ENCODE data around the gene EYS.

EYS gene

GRCh38 chr6:64591676-64592036 is 1115.4 kb downstream of the EYS start:
- DNase-seq (ENCODE audit: low read depth in 2 of 2), result no peak

DNA sequence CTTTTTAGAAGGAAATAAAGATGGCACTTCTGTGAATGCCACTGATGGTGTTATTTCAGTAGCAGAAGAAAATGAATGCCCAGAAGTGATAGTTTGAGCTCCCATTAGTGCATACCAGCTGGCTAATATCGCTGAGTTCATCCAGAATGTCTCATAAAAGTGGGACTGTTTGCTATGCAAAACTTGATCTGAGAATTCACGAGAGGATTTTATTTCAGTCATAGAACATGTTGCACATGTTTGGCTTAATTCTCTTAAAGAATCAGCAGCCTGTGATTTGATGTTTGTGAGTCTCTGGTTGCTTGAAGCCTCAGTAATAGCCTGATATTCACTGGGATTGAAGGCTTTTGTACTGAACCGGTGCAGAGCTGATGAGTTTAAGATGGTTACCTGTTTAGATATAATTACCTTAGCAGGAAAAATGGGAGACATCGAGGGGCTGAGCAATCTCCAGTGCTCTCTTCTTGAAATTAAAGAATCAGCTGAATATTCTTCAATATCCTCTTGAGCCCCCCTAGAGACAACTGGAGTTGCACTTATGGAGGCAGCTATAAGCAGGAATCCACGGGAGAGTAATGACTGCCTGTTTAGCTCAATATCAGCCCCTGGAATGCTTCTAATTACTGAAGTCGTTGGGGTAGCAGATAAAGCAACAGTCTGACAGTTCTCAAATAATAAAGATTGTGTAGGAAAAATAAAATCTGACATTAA is 1115.9 kb downstream of the EYS start:
- DNase-seq (ENCODE audit: low read depth in 2 of 2), result no peak

DNA sequence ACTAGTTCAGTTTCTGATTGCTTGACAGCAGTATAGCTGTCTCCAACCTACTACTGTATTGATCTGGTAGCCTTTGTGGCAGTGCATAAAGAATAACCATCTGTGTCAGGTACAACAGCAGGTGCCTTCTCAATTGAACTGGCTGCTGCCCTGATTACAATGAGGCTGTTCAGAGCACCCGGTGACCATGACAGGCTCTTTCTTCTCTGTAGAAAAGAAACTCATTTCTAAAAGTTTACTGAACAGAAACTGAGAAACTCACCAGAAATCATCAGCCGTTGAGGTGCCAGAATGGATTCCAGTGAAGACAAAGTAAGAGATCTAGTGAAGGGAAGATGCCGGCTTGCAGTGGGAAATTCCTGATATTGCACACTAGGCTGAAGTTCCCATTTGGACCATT is 1117.1 kb downstream of the EYS start:
- DNase-seq (ENCODE audit: low read depth in 2 of 2), result no peak

- DNase-seq (ENCODE audit: low read depth in 2 of 2), result no peak
Measured at GRCh38 chr6:64580346-64580745, 1126.7 kb downstream of the EYS start.

DNA sequence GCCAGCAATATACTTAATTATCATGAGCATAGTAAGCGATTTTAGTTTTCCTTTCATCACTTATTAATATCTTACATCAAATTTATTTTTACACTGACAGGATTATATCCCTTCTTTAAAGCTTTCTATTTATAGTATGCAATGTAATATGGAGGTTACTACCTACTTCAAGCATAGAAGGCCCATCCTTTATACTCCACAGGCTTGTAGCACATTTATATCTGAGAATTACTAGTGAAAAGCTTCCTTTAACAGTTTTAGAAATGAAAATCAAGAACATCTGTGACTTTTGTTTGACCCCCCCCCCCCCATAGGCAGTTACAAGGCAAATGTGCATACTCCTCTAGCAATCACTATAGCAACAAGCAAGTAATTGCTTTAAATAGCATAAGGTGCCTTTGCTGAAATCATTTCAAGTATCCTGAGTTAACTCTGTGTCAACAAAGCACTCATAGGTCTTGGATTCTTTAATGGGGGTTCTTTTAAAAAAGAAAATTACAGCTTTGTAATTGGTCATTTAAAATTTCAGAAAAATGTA is 1153.7 kb downstream of the EYS start:
- no peak for DNase-seq (ENCODE audit: low read depth in 2 of 2)

DNA sequence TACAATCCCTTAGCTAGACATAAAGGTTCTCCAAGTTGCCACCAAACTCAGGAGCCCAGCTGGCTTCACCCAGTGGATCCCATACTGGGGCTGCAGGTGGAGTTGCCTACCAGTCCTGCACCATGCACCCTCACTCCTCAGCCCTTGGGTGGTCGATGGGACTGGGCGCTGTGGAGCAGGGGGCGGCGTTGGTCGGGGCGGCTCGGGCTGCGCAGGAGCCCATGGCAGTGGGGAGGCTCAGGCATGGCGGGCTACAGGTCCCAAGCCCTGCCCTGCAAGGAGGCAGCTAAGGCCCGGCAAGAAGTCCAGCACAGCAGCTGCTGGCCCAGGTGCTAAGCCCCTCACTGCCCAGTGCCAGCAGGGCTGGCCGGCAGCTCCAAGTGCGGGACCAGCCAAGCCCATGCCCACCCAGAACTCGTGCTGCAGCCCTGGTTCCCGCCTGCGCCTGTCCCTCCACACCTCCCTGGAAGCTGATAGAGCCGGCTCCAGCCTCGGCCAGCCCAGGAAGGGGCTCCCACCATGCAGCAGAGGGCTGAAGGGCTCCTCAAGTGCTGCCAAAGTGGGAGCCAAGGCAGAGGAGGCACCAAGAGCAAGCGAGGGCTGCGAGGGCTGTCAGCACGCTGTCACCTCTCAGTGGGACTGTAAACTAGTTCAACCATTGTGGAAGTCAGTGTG is 1159.3 kb downstream of the EYS start:
- no peak for DNase-seq (ENCODE audit: low read depth in 2 of 2)

DNA sequence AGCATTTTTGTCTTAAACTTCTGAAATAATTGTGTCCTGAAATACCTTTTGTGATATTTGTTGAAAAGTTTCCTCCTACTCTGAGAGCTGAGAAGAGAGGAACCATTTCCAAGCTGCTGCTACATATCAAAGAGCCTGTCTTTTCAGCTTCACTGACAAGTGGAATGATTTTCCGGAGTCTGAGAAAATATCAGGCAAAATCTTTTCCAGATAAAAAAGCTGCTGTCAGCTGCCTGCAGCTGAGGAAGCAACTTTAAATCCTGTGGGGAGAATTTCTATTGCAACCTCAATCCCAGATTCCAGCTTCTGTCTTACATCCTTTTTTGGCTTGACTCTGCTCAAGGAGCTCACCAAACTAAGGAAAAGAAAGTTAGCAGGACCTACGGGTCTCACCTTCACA is 1167.1 kb downstream of the EYS start:
- no peak for DNase-seq (ENCODE audit: low read depth in 2 of 2)

DNA sequence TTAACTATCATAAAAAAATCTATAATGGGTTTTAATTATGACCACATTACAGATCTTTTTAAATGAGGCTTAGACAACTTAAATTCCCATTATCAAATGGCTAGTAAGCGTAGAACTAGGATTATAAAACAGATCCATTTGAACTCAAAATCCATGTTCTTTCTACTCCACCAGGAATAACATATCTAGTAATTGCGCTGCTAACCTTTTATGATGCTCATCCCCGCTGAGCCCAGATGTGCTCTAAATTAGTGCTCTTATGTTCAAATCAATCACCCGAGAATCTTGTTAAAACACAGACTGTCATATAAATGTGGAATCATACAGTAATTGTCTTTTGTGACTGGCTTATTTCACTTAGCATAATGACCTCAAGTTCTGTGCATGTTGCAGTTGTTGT is 1168.3 kb downstream of the EYS start:
- DNase-seq (ENCODE audit: low read depth in 2 of 2), result no peak

GRCh38 chr6:64527899-64528298 is 1179.1 kb downstream of the EYS start:
- DNase-seq (ENCODE audit: low read depth in 2 of 2), result no peak

DNA sequence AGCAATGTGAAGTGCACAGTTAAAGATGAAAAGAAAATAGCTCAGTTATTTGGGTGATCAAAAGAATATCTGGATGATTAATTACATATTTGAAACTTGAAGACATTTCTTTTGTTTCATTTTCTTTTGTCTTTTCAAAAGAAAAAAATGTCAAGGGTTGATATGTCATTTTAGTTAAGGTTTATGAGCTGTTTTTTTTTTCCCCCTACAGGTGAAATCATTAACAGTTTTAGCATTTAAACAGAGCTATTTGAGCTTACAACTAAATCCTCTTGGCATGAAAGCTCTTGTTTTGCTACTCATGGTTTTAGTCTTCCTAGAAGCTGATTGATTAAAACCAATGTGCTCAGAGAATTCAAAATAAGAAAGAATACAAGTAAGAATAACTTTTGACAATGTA is 1184.2 kb downstream of the EYS start:
- DNase-seq (ENCODE audit: low read depth in 2 of 2), result no peak

- DNase-seq (ENCODE audit: low read depth in 2 of 2), result peak; percentile 76 to 77
Measured at GRCh38 chr6:64520050-64520449, 1187.0 kb downstream of the EYS start.

- DNase-seq (ENCODE audit: low read depth in 2 of 2), result no peak
Measured at GRCh38 chr6:64516393-64516792, 1190.6 kb downstream of the EYS start.

DNA sequence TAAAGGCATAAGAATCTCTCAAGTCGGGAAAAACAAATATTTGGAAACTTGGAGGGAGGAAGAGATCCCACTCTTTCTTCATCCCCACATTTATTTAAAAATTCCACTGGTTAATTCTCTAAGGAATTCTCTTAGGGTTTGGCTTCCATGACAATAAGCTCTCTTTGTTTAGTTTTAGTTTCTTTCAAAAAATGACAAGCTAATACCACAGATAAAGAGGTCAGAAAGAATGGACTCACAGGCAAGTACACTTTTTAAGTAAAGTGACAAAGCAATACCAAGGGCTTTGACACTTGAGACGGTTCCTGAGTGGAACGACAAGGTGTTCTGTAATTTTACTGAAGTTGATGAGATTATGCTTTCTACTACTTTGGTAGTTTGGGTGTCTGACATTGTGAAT is 1199.4 kb downstream of the EYS start:
- no peak for DNase-seq (ENCODE audit: low read depth in 2 of 2)

- no peak for DNase-seq (ENCODE audit: low read depth in 2 of 2)
Measured at GRCh38 chr6:64505312-64505711, 1201.7 kb downstream of the EYS start.

- DNase-seq (ENCODE audit: low read depth in 2 of 2), result no peak
Measured at GRCh38 chr6:64504503-64504902, 1202.5 kb downstream of the EYS start.

GRCh38 chr6:64502801-64503200 is 1204.2 kb downstream of the EYS start:
- no peak for DNase-seq (ENCODE audit: low read depth in 2 of 2)

DNA sequence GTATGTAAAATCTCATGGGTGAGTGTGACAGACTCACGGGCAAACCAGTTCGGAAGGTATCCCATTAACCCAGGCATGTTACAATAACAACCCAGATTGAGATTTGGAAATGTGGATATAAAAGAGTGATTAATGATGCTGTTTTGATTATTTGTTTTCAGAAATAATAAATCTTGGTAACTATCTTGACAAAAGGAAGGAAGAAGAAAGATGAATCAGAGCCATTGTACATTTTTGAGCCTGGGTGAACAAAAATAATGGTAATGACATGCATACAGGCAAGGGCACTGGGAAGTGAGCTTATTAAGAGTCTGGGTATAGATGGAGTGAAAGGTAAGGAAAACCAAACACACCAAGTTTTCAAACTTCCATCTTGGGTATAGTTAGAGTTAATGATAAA is 1209.4 kb downstream of the EYS start:
- DNase-seq (ENCODE audit: low read depth in 2 of 2), result no peak

DNA sequence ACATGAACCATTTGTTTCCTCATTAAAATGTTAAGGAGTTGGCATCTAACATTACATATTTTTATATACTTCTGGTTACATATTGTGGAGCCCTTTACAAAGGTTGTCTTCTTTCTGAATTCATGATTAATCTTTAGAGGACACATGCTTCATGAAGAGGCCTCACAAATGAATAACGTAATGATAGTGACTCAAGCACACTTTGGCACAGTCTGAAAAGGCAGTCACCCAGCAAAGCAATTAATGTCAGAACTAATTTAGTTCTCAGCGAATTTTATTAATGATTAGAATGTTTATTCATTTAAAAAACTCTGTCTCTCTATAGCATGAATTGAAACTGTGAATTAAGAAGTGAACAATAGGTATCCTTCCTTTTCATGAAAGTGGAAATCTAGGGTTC is 1217.3 kb downstream of the EYS start:
- DNase-seq (ENCODE audit: low read depth in 2 of 2), result no peak

DNA sequence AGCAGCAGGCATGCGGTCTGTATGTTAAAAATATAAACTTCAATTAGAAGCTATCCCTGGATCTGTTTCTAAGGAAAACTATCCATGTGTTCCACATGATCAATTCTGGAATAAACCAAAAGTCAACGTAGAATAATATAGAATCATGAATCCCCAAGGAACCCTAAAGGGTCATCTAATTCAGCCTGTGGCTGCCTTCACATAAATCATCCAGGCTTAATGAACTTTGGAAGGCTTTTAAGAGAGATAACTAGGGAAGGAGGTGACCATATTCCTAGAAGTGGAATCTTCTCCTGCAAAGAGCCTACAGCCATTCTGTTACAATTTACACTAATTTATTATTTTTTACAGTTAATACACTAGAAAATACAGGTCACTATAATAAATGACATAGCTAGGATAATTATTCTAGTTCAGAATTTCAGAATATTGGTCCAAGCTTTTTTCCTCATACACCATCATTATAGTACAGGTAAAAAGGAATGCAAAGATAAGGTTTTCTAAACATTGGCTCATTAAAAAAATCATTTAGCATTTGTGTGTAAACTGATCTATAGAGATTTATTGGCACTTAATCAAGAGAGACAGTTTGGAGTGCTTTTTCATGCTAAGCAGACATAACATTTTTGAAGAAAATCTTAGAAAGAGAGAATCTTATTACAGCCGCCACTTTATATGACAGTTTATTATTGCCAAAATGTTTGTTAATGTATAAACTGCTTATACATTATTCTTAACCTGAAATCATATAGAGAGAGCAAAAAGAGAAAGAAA is 1220.3 kb downstream of the EYS start:
- no peak for DNase-seq (ENCODE audit: low read depth in 2 of 2)

GRCh38 chr6:64483956-64484499 is 1223.0 kb downstream of the EYS start:
- DNase-seq (ENCODE audit: low read depth in 2 of 2), result no peak

- no peak for DNase-seq (ENCODE audit: low read depth in 2 of 2)
Measured at GRCh38 chr6:64482631-64483030, 1224.4 kb downstream of the EYS start.

DNA sequence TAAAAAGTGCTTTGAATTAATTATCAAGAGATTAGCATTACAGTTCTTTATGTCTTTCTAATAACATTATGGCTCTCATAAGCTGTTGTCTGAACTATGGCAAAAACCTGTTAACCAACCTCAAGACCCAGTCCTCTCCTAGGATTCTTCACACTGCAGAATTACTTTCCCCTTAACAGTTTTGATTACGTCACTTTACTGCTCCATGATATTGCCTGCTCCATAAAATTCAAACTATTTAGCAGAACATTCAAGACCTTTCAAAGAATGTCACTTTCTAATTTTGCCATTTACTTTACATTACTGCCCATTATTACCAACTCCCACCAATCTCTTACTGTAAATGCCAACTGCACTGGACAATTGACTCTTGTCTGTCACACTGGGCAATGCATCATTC is 1227.9 kb downstream of the EYS start:
- DNase-seq (ENCODE audit: low read depth in 2 of 2), result no peak

Data from fibroblast of skin of left biceps (primary cell).